HEK293 (cell line): ENCODE results near the gene CEP170B.
A peak's percentile ranks its signal among the peaks of the same experiment; 100 is the strongest.

Experiments used
- CTCF ChIA-PET: fragments of 350-600 bp; formaldehyde crosslinking; extraction: SDS; loops from one replicate; lab custom pipeline; 2021; ENCODE audit warnings: antibody characterized with exemption; lab: Yijun Ruan, JAX
- POLR2A ChIA-PET: fragments of 300-600 bp; formaldehyde crosslinking; extraction: SDS; loops from one replicate; lab custom pipeline; 2020; ENCODE audit warnings: antibody characterized with exemption, inconsistent platforms; lab: Yijun Ruan, JAX
- H3K27ac ChIP-seq: fragments of 200-500 bp; sonication (Bioruptor generic); 2 replicates; pipeline ENCODE4 v1.5.1; 2014; ENCODE audit warnings: low read depth, low read length, control low read depth, inconsistent platforms; ENCODE audit errors: extremely low read depth
- H3K36me3 ChIP-seq, 2 experiments: fragments of 200-500 bp in 1 of 2; sonication (Bioruptor generic) in 1 of 2; 1 replicate in 1 of 2; 2 replicates in 1 of 2; pipeline ENCODE4 v1.5.1; 2014 to 2017; ENCODE audit warnings: inconsistent platforms in 2 of 2, low read length in 2 of 2; ENCODE audit not compliant: control insufficient read depth in 2 of 2, insufficient read depth in 1 of 2
- H3K4me1 ChIP-seq: fragments of 200-500 bp; sonication (Bioruptor generic); 2 replicates; pipeline ENCODE4 v1.5.1; 2014; ENCODE audit warnings: mild to moderate bottlenecking, low read length, inconsistent platforms; ENCODE audit not compliant: control insufficient read depth, insufficient read depth
- H3K4me3 ChIP-seq: 2 replicates; pipeline ENCODE4 v1.5.1; 2011; ENCODE audit warnings: low read depth, mild to moderate bottlenecking, control low read depth, low read length, moderate library complexity
- H3K9me3 ChIP-seq: fragments of 200-500 bp; sonication (Bioruptor generic); 2 replicates; pipeline ENCODE4 v1.5.1; 2014; ENCODE audit warnings: low read depth, low read length, inconsistent platforms; ENCODE audit not compliant: control insufficient read depth, insufficient read depth
- GLI2 ChIP-seq: fragments of 450-650 bp; formaldehyde crosslinking; IDR thresholded peaks from 2 replicates; pipeline ENCODE4; 2017; ENCODE audit warnings: missing biosample characterization, missing genetic modification characterization, low read depth, borderline replicate concordance
- GLIS2 ChIP-seq: fragments of 450-650 bp; formaldehyde crosslinking; IDR thresholded peaks from 2 replicates; pipeline ENCODE4 v1.5.1; 2016; ENCODE audit warnings: missing biosample characterization, missing genetic modification characterization
- HOXD13 ChIP-seq: sonication (generic); formaldehyde crosslinking; IDR thresholded peaks from 2 replicates; pipeline ENCODE4 v1.8.0; 2022; ENCODE audit warnings: missing genetic modification reagents, borderline replicate concordance
- KLF8 ChIP-seq: fragments of 450-650 bp; formaldehyde crosslinking; IDR thresholded peaks from 2 replicates; pipeline ENCODE4 v1.5.1; 2016; ENCODE audit warnings: missing biosample characterization, missing genetic modification characterization
- MZF1 ChIP-seq: fragments of 450-650 bp; formaldehyde crosslinking; IDR thresholded peaks from 2 replicates; pipeline ENCODE4 v1.5.1; 2017; ENCODE audit warnings: missing biosample characterization, missing genetic modification characterization, borderline replicate concordance
- RBAK ChIP-seq: fragments of 450-650 bp; formaldehyde crosslinking; IDR thresholded peaks from 2 replicates; pipeline ENCODE4 v1.5.1; 2016; ENCODE audit warnings: missing biosample characterization, missing genetic modification characterization
- TRIM28 ChIP-seq: IDR thresholded peaks from 2 replicates; pipeline ENCODE4 v1.6.1; 2011; ENCODE audit warnings: low read length, control low read depth, borderline replicate concordance
- YY2 ChIP-seq: fragments of 450-650 bp; formaldehyde crosslinking; IDR thresholded peaks from 2 replicates; pipeline ENCODE4 v1.5.1; 2016; ENCODE audit warnings: missing biosample characterization, missing genetic modification characterization
- ZBTB8A ChIP-seq: fragments of 450-650 bp; formaldehyde crosslinking; IDR thresholded peaks from 2 replicates; pipeline ENCODE4 v1.5.1; 2016; ENCODE audit warnings: missing biosample characterization, missing genetic modification characterization
- ZFHX2 ChIP-seq: fragments of 450-650 bp; formaldehyde crosslinking; conservative IDR thresholded peaks from 2 replicates; pipeline ENCODE4 v1.5.1; 2016; ENCODE audit warnings: missing biosample characterization, missing genetic modification characterization
- ZFP3 ChIP-seq: fragments of 450-650 bp; formaldehyde crosslinking; IDR thresholded peaks from 2 replicates; pipeline ENCODE4 v1.5.1; 2016; ENCODE audit warnings: low read depth, missing biosample characterization, missing genetic modification characterization
- ZIC2 ChIP-seq: fragments of 450-650 bp; formaldehyde crosslinking; IDR thresholded peaks from 2 replicates; pipeline ENCODE4 v1.5.1; 2016; ENCODE audit warnings: missing biosample characterization, missing genetic modification characterization
- ZNF2 ChIP-seq: fragments of 450-650 bp; formaldehyde crosslinking; IDR thresholded peaks from 2 replicates; pipeline ENCODE4 v1.5.1; 2016; ENCODE audit warnings: missing biosample characterization, missing genetic modification characterization
- ZNF23 ChIP-seq: fragments of 450-650 bp; formaldehyde crosslinking; IDR thresholded peaks from 2 replicates; pipeline ENCODE4 v1.5.1; 2016; ENCODE audit warnings: missing biosample characterization, missing genetic modification characterization, borderline replicate concordance
- ZNF433 ChIP-seq: fragments of 450-650 bp; formaldehyde crosslinking; IDR thresholded peaks from 2 replicates; pipeline ENCODE4 v1.5.1; 2016; ENCODE audit warnings: missing biosample characterization, missing genetic modification characterization, low read depth
- ZNF660 ChIP-seq: fragments of 450-650 bp; IDR thresholded peaks from 2 replicates; pipeline ENCODE4 v1.5.1; 2018; ENCODE audit warnings: missing biosample characterization, mild to moderate bottlenecking, missing genetic modification characterization
- ZXDB ChIP-seq: fragments of 450-650 bp; formaldehyde crosslinking; IDR thresholded peaks from 2 replicates; pipeline ENCODE4 v1.5.1; 2016; ENCODE audit warnings: missing biosample characterization, missing genetic modification characterization
- TF ChIP-seq, protein P1 (sequence below): fragments of 450-650 bp; formaldehyde crosslinking; IDR thresholded peaks from 2 replicates; pipeline ENCODE4 v1.5.1; 2016; ENCODE audit warnings: missing biosample characterization, missing genetic modification characterization
- TF ChIP-seq, protein P2 (sequence below): fragments of 450-650 bp; IDR thresholded peaks from 2 replicates; pipeline ENCODE4 v1.5.1; 2018; ENCODE audit warnings: missing biosample characterization, mild to moderate bottlenecking, missing genetic modification characterization

The CEP170B gene

DNA sequence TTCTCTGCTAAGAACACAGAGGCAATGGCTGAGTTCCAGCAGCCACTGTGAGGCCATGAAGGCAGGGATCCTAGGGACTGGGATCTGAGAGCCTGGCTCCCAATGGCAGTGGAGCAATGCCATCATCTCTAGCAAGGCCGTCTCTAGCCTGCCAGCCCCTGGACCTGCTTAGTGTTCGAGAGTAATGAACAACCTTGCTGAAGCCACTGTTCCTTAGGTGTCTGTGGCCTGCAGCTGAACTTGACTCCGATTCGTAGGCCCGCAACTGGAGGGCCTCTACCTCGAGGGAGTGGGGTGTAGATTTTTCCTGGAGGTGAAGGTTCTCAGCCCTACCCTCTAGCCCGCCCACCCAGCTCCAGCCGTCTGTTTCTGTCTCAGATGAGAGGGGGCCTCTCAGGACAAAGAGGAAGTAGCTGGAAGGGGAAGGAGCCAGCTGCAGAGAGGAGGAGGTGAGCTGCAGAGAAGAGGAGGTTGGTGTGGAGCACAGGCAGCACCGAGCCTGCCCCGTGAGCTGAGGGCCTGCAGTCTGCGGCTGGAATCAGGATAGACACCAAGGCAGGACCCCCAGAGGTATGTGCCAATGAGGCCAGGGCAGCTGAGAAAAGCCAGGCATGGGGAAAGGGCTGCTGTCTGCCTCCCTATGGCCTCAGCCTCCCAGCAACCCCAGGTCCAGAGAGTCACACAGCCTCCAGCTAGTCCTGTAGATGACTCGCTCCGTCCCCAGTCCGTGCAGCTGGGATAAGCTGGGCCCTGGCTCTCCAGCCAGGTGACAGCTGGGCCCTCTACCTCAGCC lies 59.5 kb downstream of the CEP170B start, which contains the start of gene PLD4:
PLD4 (plus strand) TSS at position 459 of the 793 bp plus-strand sequence. CDS start 2,262 bp downstream, outside the sequence.
- no peak within 1 kb of the TSS for H3K4me3 ChIP-seq
- TF ChIP-seq KLF8 (tag by site-specific recombination) (no peak), TRIM28 (peak; percentile 4; the same call in 1 of the 2 replicates)
- POLR2A ChIA-PET: interaction anchor here (0.6 kb wide), 1 partner anchor 478 kb away, joined by 4 read pairs; no protein-coding TSS in a partner anchor
- no peak within 1 kb of the TSS for H3K27ac ChIP-seq
- CTCF ChIA-PET: interaction anchor here (0.7 to 1.3 kb wide), 3 partner anchors 17 to 122 kb away, joined by 3 to 4 read pairs (median 3); no protein-coding TSS in a partner anchor
- H3K4me1 ChIP-seq: no peaks in the 10 kb centered on the region
- H3K36me3 ChIP-seq: no peaks in the 10 kb centered on the region
- H3K9me3 ChIP-seq: no peaks in the 10 kb centered on the region

- ChIA-PET POLR2A (interaction anchor here (0.6 kb wide), 1 partner anchor 477 kb away, joined by 4 read pairs; no protein-coding TSS in a partner anchor), CTCF (interaction anchor here (1.0 to 1.3 kb wide), 2 partner anchors 25 to 121 kb away, joined by 3 to 4 read pairs; no protein-coding TSS in a partner anchor)
- Histone ChIP-seq H3K4me3 (no peak overlapping the region), H3K27ac (no peak overlapping the region), H3K36me3 (no peaks in the 10 kb centered on the region), H3K4me1 (no peaks in the 10 kb centered on the region), H3K9me3 (no peaks in the 10 kb centered on the region)
- TF ChIP-seq HOXD13 (CRISPR knock-in tag): no peak
- peak; percentile 39; the same call in 1 of the 2 replicates for TF ChIP-seq ZIC2 (tag by site-specific recombination)
- no peak for TF ChIP-seq RBAK (tag by site-specific recombination)
- no peak for TF ChIP-seq ZNF2 (tag by site-specific recombination)
These were observed 60.3 kb downstream of the CEP170B start for GRCh38 chr14:104925214-104925854.

GRCh38 chr14:104925855-104926609 lies 61.0 kb downstream of the CEP170B start:
- H3K9me3 ChIP-seq: no peaks in the 10 kb centered on the region
- H3K4me3 ChIP-seq: no peak overlapping the region
- TF ChIP-seq ZNF660 (no peak), ZIC2 (tag by site-specific recombination) (peak; percentile 66)
- ChIA-PET CTCF (no interaction called here), POLR2A (no interaction called here)
- no peaks in the 10 kb centered on the region for H3K36me3 ChIP-seq
- no peak overlapping the region for H3K27ac ChIP-seq
- H3K4me1 ChIP-seq: no peaks in the 10 kb centered on the region

GRCh38 chr14:104926619-104927431 lies 61.8 kb downstream of the CEP170B start:
- H3K36me3 ChIP-seq: no peaks in the 10 kb centered on the region
- no peak overlapping the region for H3K27ac ChIP-seq
- no peak overlapping the region for H3K4me3 ChIP-seq
- no peaks in the 10 kb centered on the region for H3K9me3 ChIP-seq
- CTCF ChIA-PET: interaction anchor here (0.5 kb wide), 1 partner anchor 22 kb away, joined by 3 read pairs; no protein-coding TSS in a partner anchor
- no peaks in the 10 kb centered on the region for H3K4me1 ChIP-seq
- POLR2A ChIA-PET: no interaction called here
- TF ChIP-seq, protein P1, sequence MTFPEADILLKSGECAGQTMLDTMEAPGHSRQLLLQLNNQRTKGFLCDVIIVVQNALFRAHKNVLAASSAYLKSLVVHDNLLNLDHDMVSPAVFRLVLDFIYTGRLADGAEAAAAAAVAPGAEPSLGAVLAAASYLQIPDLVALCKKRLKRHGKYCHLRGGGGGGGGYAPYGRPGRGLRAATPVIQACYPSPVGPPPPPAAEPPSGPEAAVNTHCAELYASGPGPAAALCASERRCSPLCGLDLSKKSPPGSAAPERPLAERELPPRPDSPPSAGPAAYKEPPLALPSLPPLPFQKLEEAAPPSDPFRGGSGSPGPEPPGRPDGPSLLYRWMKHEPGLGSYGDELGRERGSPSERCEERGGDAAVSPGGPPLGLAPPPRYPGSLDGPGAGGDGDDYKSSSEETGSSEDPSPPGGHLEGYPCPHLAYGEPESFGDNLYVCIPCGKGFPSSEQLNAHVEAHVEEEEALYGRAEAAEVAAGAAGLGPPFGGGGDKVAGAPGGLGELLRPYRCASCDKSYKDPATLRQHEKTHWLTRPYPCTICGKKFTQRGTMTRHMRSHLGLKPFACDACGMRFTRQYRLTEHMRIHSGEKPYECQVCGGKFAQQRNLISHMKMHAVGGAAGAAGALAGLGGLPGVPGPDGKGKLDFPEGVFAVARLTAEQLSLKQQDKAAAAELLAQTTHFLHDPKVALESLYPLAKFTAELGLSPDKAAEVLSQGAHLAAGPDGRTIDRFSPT (tag by site-specific recombination): no peak
- TF ChIP-seq ZNF23 (tag by site-specific recombination) (no peak), YY2 (tag by site-specific recombination) (no peak), ZXDB (tag by site-specific recombination) (no peak), ZBTB8A (tag by site-specific recombination) (no peak), ZFHX2 (tag by site-specific recombination) (0 out of 2 replicates have a peak, but pooled peaks have one; percentile 19), ZFP3 (tag by site-specific recombination) (no peak), MZF1 (tag by site-specific recombination) (no peak), GLIS2 (tag by site-specific recombination) (0 out of 2 replicates have a peak, but pooled peaks have one; percentile 18), GLI2 (tag by site-specific recombination) (no peak), ZNF433 (tag by site-specific recombination) (no peak)
- TF ChIP-seq, protein P2, sequence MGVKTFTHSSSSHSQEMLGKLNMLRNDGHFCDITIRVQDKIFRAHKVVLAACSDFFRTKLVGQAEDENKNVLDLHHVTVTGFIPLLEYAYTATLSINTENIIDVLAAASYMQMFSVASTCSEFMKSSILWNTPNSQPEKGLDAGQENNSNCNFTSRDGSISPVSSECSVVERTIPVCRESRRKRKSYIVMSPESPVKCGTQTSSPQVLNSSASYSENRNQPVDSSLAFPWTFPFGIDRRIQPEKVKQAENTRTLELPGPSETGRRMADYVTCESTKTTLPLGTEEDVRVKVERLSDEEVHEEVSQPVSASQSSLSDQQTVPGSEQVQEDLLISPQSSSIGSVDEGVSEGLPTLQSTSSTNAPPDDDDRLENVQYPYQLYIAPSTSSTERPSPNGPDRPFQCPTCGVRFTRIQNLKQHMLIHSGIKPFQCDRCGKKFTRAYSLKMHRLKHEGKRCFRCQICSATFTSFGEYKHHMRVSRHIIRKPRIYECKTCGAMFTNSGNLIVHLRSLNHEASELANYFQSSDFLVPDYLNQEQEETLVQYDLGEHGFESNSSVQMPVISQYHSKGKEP (tag by site-specific recombination): no peak
